Lung (tissue), 12 donors: ENCODE results near the gene PIEZO1. TPM values are rescaled to one million over a fixed set of nuclear protein-coding genes. Genes with fewer than 3 reads are reported as not detected.

Experiments
- ATAC-seq: fragments of 200-7000 bp; cut with Tn5 transposase; one replicate; pipeline ENCODE4 v1.9.1; 2020; ENCODE audit warnings: moderate number of reproducible peaks; ENCODE audit not compliant: insufficient read depth, low FRiP score
- DNase-seq, 3 donors: peaks; one replicate each; pipeline ENCODE4 v3.0.0-alpha.2; 2013 to 2017
- H3K27ac ChIP-seq, 2 donors: one replicate each; pipeline ENCODE4 v1.5.1; 2013; ENCODE audit warnings: mild to moderate bottlenecking in 2 of 2, moderate library complexity in 2 of 2, control low read depth in 1 of 2, inconsistent platforms in 1 of 2, low read depth in 1 of 2, low read length in 1 of 2
- H3K27me3 ChIP-seq, 3 donors: one replicate each; pipeline ENCODE4 v1.5.1; 2013; ENCODE audit warnings: low read length in 2 of 3; ENCODE audit not compliant: control insufficient read depth in 3 of 3, insufficient read depth in 3 of 3
- H3K36me3 ChIP-seq, 4 donors: one replicate each; pipeline ENCODE4 v1.5.1; 2013; ENCODE audit warnings: low read length in 4 of 4, mild to moderate bottlenecking in 1 of 4, moderate library complexity in 1 of 4; ENCODE audit not compliant: control insufficient read depth in 4 of 4, insufficient read depth in 4 of 4
- H3K4me1 ChIP-seq, 5 donors: one replicate each; pipeline ENCODE4 v1.5.1; 2013; ENCODE audit warnings: low read length in 5 of 5, mild to moderate bottlenecking in 2 of 5, moderate library complexity in 1 of 5; ENCODE audit not compliant: control insufficient read depth in 5 of 5, insufficient read depth in 5 of 5
- H3K4me3 ChIP-seq: one replicate; pipeline ENCODE4 v1.5.1; 2013; ENCODE audit warnings: mild to moderate bottlenecking, control low read depth, moderate library complexity
- H3K9ac ChIP-seq, 2 donors: one replicate each; pipeline ENCODE4 v1.5.1; 2013; ENCODE audit warnings: low read length in 2 of 2, control low read depth in 1 of 2; ENCODE audit not compliant: insufficient read depth in 1 of 2
- H3K9me3 ChIP-seq, 4 donors: one replicate each; pipeline ENCODE4 v1.5.1; 2013; ENCODE audit warnings: low read length in 3 of 4, mild to moderate bottlenecking in 1 of 4, moderate library complexity in 1 of 4; ENCODE audit not compliant: control insufficient read depth in 4 of 4, insufficient read depth in 3 of 4
- WGBS, 2 donors: extraction: QIAGEN DNeasy Blood & Tissue Kit; methylation state at CpG; one replicate each; pipeline ENCODE4 v1.1.7; 2013; 5-methylcytosine and 5-hydroxymethylcytosine counted together
- polyA plus RNA-seq, 2 donors: library from polyadenylated mRNA; stranded (reverse); fragments of 200-250 nt; gene quantifications; one replicate each; pipeline ENCODE4 v1.2.1, GENCODE V29; 2013
- total RNA-seq, 2 donors: library from RNA; depleted of rRNA in 1 of 2; stranded (reverse); fragments of >200 nt in 1 of 2; gene quantifications; one replicate each; pipeline ENCODE4 v1.2.1, GENCODE V29; 2014 to 2021
- TF ChIP-seq, protein P1 (sequence below): IDR thresholded peaks from 2 replicates; pipeline ENCODE4 v1.5.1; 2012; ENCODE audit warnings: mild to moderate bottlenecking; ENCODE audit errors: control extremely low read depth, extremely low read depth
- donor health status: control.
- donor health status: control.
- donor health status: Bipolar disorder and iron deficiency.
- donor health status: healthy.
- donor health status: DM: yes; HTN: yes; CAD: no.

The PIEZO1 gene
- total and polyA plus RNA-seq, 4 donors = 113 to 207 (median 190) TPM

DNA sequence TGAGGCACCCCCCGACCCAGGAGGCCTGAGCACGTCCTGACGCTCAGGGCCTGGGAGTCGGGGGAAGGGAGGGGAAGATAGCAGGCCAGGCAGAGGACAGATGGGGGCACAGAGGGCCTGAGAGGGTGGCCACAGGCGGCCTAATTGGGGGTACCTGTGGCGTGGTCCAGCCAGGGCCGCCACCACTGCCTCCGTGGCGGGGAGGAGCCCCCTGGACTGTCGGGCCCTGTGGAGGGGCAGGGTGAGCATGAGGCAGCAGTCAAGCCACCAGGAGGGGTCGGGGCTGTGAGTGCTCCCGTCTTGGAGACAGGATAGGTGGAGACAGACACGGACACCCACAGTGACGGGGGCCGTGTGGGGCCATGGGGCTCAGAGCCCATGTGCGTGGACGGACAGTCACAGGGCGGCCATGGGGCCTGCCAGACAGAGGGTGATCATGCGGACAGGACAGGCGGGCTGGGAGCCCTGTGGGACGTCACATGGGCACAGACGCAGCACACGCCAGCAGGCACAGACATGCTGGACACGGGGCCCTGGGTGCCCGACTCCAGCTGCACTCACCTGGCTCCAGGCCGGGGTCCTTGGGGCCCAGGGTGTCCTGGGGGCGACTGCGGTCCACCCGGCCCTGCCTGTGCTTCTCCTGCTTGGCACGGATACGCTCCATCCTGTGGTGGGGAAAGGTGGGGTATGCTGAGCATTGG, 60.0 kb downstream of the PIEZO1 start:
- TF ChIP-seq, protein P1, sequence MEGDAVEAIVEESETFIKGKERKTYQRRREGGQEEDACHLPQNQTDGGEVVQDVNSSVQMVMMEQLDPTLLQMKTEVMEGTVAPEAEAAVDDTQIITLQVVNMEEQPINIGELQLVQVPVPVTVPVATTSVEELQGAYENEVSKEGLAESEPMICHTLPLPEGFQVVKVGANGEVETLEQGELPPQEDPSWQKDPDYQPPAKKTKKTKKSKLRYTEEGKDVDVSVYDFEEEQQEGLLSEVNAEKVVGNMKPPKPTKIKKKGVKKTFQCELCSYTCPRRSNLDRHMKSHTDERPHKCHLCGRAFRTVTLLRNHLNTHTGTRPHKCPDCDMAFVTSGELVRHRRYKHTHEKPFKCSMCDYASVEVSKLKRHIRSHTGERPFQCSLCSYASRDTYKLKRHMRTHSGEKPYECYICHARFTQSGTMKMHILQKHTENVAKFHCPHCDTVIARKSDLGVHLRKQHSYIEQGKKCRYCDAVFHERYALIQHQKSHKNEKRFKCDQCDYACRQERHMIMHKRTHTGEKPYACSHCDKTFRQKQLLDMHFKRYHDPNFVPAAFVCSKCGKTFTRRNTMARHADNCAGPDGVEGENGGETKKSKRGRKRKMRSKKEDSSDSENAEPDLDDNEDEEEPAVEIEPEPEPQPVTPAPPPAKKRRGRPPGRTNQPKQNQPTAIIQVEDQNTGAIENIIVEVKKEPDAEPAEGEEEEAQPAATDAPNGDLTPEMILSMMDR = no peak
- ATAC-seq = no peak
- no peak for DNase-seq
- no peak overlapping the region for H3K4me3 ChIP-seq
- H3K9ac ChIP-seq = no peak overlapping the region
- H3K27ac ChIP-seq = no peak overlapping the region
- peaks cover 0 to 83% (median 14%) of the 10 kb centered on the region in 4 donors for H3K36me3 ChIP-seq
- H3K4me1 ChIP-seq = no peaks in the 10 kb centered on the region
- H3K9me3 ChIP-seq = peaks cover 0 to 2% (median 0%) of the 10 kb centered on the region in 4 donors
- no peaks in the 10 kb centered on the region for H3K27me3 ChIP-seq
- WGBS, 2 donors = 92 to 94% methylated on average over 31 of the region's 31 CpGs

DNA sequence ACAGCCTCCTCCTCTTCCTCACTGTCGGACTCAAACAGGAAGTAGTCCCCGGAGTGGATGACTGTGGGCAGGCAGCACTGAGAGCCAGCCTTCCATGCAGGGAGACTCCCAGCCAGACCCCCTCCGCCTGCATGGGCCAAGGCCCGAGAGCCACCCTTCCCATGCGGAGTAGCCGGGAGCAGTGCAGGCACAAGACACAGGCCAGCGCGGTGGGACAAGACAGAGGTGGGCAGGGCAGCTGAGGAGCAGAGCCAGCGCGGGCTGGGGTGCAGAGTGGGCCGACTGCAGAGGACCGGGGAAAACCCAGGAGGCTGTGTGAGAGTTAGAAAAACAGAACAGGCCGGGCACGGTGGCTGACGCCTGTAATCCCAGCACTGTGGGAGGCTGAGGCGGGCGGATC, 61.1 kb downstream of the PIEZO1 start:
- TF ChIP-seq, protein P1 = no peak

DNA sequence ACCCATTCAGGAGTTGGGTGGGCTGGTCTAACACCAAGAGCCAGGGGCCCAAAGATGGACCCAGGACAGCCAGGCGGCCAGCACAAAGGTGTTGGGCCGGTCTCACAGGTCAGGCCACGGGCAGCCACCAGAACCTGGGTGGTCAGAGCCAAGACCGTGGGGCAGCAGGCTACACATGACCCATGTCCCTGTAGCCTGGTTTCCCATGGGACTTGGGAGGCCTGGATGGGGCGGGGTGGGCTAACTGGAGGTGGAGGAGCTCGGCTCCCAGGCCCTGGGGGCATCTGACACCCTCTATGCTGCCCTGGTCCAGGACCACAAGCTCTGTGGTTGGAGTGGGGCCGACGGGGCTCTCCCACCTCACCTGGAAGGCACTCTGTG, 61.5 kb downstream of the PIEZO1 start:
- Histone ChIP-seq H3K9ac (no peak overlapping the region), H3K27me3 (no peaks in the 10 kb centered on the region), H3K4me1 (no peaks in the 10 kb centered on the region), H3K4me3 (no peak overlapping the region), H3K9me3 (peaks cover 0 to 2% (median 0%) of the 10 kb centered on the region in 4 donors), H3K27ac (no peak overlapping the region), H3K36me3 (peaks cover 0 to 95% (median 19%) of the 10 kb centered on the region in 4 donors)
- WGBS, 2 donors = 82 to 92% methylated on average over 7 to 8 of the region's 8 CpGs
- TF ChIP-seq, protein P1 = no peak
- no peak for ATAC-seq
- DNase-seq = no peak

More for the DNA sequence above, 61.1 kb downstream of the PIEZO1 start:
- Histone ChIP-seq H3K27ac (no peak overlapping the region), H3K27me3 (no peaks in the 10 kb centered on the region), H3K4me1 (no peaks in the 10 kb centered on the region), H3K36me3 (peaks cover 0 to 91% (median 17%) of the 10 kb centered on the region in 4 donors), H3K9me3 (peaks cover 0 to 2% (median 0%) of the 10 kb centered on the region in 4 donors), H3K4me3 (no peak overlapping the region), H3K9ac (no peak overlapping the region)
- no peak for DNase-seq
- 91 to 95% methylated on average over 16 to 17 of the region's 17 CpGs for WGBS, 2 donors
- ATAC-seq = no peak
